ENCODE results near the gene AOPEP.

Gene AOPEP

GRCh38 chr9:94802793-94803192 lies 76.3 kb downstream of the AOPEP start:
- TF ChIP-seq PAX5 (IDR thresholded peaks at IDR 0.05; ENCODE audit: insufficient read depth, low read length, severe bottlenecking), result no peak
- TF ChIP-seq SPI1 (IDR thresholded peaks at IDR 0.05; ENCODE audit: low read depth, low read length), result peak; percentile 66
- FAIRE-seq, result peak; percentile 55
- DNase-seq (ENCODE audit: insufficient read length, low spot score), result peak; percentile 30

DNA sequence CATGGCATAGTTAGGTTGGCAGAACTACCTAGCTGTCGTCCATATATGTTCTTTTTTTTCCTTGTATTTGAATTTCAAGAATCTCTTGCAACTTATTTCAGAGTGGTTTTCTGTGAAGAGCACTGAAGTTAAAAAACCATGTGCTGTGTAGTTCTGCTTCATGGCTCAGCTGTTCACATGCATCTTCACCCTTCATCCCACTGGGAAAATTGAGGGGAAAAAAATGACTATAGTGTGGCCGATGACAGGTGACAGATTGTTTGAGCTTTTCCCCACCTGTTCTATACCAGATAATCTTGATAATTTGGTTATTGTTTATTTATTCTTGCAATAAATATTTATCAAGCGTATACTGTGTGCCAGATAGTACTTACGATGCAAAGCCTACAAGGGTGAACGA lies 77.8 kb downstream of the AOPEP start:
- DNase-seq (ENCODE audit: insufficient read length, low spot score) (no peak), FAIRE-seq (no peak)
- TF ChIP-seq POU2F2 (IDR thresholded peaks at IDR 0.05; ENCODE audit: low read depth, low read length), result no peak
- no peak for TF ChIP-seq POLR2A (IDR thresholded peaks at IDR 0.05; ENCODE audit: low read depth, low read length)
- TF ChIP-seq PAX5 (IDR thresholded peaks at IDR 0.05; ENCODE audit: insufficient read depth, low read length, severe bottlenecking), result no peak
- TF ChIP-seq TAF1 (IDR thresholded peaks at IDR 0.05; ENCODE audit: low read depth, low read length), result no peak
- TF ChIP-seq POLR2AphosphoS5 (IDR thresholded peaks at IDR 0.05; ENCODE audit: low read depth, low read length), result no peak
- no peak for TF ChIP-seq SPI1 (IDR thresholded peaks at IDR 0.05; ENCODE audit: low read depth, low read length)

DNA sequence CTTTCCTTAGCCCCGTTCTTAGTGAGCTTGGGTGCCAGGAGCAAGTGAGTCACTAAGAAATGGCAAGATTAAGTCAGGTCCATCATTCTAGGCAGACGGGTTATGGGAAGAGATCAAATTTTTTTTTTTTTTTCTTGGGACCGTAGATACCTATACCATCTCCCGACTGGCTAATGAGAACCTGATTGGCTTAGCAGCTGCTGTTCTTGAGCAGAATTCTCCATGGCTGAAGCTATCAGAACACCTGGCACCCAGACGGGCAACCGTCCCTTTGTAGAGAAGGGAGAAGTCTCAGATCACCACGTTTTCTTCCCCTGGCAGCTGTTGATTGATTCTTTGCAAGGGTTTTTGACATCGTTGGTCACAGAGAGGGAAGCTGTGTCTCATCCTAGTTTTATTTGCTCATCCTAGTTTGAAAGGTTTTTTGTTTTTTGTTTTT lies 78.6 kb downstream of the AOPEP start:
- TF ChIP-seq POU2F2 (IDR thresholded peaks at IDR 0.05; ENCODE audit: low read depth, low read length), result no peak
- no peak for TF ChIP-seq SPI1 (IDR thresholded peaks at IDR 0.05; ENCODE audit: low read depth, low read length)
- TF ChIP-seq TAF1 (IDR thresholded peaks at IDR 0.05; ENCODE audit: low read depth, low read length), result no peak
- TF ChIP-seq POLR2A (IDR thresholded peaks at IDR 0.05; ENCODE audit: low read depth, low read length), result no peak
- TF ChIP-seq PAX5 (IDR thresholded peaks at IDR 0.05; ENCODE audit: insufficient read depth, low read length, severe bottlenecking), result no peak
- TF ChIP-seq POLR2AphosphoS5 (IDR thresholded peaks at IDR 0.05; ENCODE audit: low read depth, low read length), result no peak
- FAIRE-seq, result no peak
- no peak for DNase-seq (ENCODE audit: insufficient read length, low spot score)

GRCh38 chr9:94805585-94805984 lies 79.1 kb downstream of the AOPEP start:
- peak; percentile 75 for FAIRE-seq
- no peak for TF ChIP-seq SPI1 (IDR thresholded peaks at IDR 0.05; ENCODE audit: low read depth, low read length)
- TF ChIP-seq POLR2AphosphoS5 (IDR thresholded peaks at IDR 0.05; ENCODE audit: low read depth, low read length), result no peak
- no peak for TF ChIP-seq POU2F2 (IDR thresholded peaks at IDR 0.05; ENCODE audit: low read depth, low read length)
- TF ChIP-seq PAX5 (IDR thresholded peaks at IDR 0.05; ENCODE audit: insufficient read depth, low read length, severe bottlenecking), result no peak
- no peak for TF ChIP-seq POLR2A (IDR thresholded peaks at IDR 0.05; ENCODE audit: low read depth, low read length)
- no peak for DNase-seq (ENCODE audit: insufficient read length, low spot score)

DNA sequence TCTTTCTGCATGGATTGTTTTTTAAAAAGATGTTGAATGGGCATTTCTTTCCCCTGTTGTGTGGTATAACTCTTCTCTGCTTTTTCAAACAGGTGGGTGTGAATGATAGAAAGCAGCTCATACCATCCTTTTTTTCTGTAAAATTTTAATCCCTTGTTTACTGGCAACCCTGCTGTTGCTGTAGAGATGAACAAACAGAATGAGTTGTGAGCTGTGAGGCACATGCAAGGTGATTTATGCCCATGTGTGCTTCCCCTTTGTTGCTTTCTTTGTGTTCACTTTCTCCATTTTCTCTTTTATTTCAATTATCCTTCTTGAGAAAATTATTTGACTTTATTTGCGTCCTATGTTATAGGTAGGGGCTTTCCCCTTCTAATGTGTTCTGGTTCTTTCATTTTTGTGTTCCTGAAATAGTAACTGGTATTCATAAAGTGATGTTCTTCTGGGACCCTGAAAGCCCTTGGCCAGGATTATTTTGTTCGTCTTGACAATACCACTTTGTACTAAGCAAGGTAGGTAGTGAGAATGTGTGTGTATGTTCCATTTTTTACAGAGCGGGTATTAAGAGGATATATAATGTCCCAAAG lies 79.9 kb downstream of the AOPEP start:
- no peak for DNase-seq (ENCODE audit: insufficient read length, low spot score)
- peak; percentile 64 for FAIRE-seq
- no peak for TF ChIP-seq TAF1 (IDR thresholded peaks at IDR 0.05; ENCODE audit: low read depth, low read length)
- no peak for TF ChIP-seq SPI1 (IDR thresholded peaks at IDR 0.05; ENCODE audit: low read depth, low read length)
- TF ChIP-seq POLR2A (IDR thresholded peaks at IDR 0.05; ENCODE audit: low read depth, low read length), result no peak
- no peak for TF ChIP-seq PAX5 (IDR thresholded peaks at IDR 0.05; ENCODE audit: insufficient read depth, low read length, severe bottlenecking)
- TF ChIP-seq POLR2AphosphoS5 (IDR thresholded peaks at IDR 0.05; ENCODE audit: low read depth, low read length), result no peak
- TF ChIP-seq POU2F2 (IDR thresholded peaks at IDR 0.05; ENCODE audit: low read depth, low read length), result no peak

DNA sequence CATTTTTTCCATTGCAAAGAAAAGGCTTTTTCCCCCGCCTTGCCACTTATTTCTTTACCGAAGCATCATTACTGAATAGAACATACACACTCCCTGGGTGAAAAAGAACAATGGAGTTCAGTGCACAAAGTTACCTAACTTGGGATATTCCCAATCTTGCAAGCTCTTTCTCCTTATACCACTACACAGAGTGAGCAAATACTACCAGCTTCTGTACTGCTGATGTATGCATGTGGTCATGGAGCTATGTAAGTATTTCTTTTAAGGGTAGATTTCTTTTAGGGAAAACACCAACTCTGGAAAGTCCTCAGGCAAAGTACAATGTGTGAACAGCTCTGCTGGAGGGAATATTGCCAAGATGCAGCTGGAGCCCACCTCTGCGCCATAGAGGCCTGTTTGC lies 81.1 kb downstream of the AOPEP start:
- FAIRE-seq (no peak), DNase-seq (ENCODE audit: insufficient read length, low spot score) (no peak)
- TF ChIP-seq POLR2A (IDR thresholded peaks at IDR 0.05; ENCODE audit: low read depth, low read length), result no peak
- no peak for TF ChIP-seq POU2F2 (IDR thresholded peaks at IDR 0.05; ENCODE audit: low read depth, low read length)
- TF ChIP-seq PAX5 (IDR thresholded peaks at IDR 0.05; ENCODE audit: insufficient read depth, low read length, severe bottlenecking), result no peak
- TF ChIP-seq POLR2AphosphoS5 (IDR thresholded peaks at IDR 0.05; ENCODE audit: low read depth, low read length), result no peak

- FAIRE-seq, result no peak
- TF ChIP-seq POLR2AphosphoS5 (IDR thresholded peaks at IDR 0.05; ENCODE audit: low read depth, low read length), result no peak
- TF ChIP-seq SPI1 (IDR thresholded peaks at IDR 0.05; ENCODE audit: low read depth, low read length), result no peak
- no peak for TF ChIP-seq TAF1 (IDR thresholded peaks at IDR 0.05; ENCODE audit: low read depth, low read length)
- TF ChIP-seq POU2F2 (IDR thresholded peaks at IDR 0.05; ENCODE audit: low read depth, low read length), result no peak
- TF ChIP-seq POLR2A (IDR thresholded peaks at IDR 0.05; ENCODE audit: low read depth, low read length), result no peak
- TF ChIP-seq PAX5 (IDR thresholded peaks at IDR 0.05; ENCODE audit: insufficient read depth, low read length, severe bottlenecking), result no peak
- DNase-seq (ENCODE audit: insufficient read length, low spot score), result no peak
These were observed 82.6 kb downstream of the AOPEP start for GRCh38 chr9:94808926-94809700.

DNA sequence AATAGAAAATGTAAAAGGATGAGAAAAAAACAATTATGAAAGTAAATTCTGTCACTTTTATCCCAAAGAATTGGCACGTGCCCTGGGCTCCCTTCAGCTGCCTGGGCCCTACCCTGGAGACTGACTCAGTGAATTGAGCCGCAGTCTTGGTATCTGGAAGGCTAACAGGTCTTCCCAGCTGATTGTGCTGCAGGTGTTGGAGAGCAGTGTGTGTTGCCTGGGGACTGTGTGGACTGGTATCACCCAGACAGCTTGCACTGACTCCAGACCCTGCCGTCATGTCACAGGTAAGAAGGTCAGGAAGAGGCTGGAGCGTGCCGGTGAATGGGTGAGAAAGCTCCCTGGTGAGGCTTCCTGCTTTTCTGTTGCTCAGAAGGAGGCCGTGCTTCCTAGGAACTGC lies 83.3 kb downstream of the AOPEP start:
- DNase-seq (ENCODE audit: insufficient read length, low spot score) (no peak), FAIRE-seq (no peak)
- no peak for TF ChIP-seq PAX5 (IDR thresholded peaks at IDR 0.05; ENCODE audit: insufficient read depth, low read length, severe bottlenecking)
- no peak for TF ChIP-seq POLR2AphosphoS5 (IDR thresholded peaks at IDR 0.05; ENCODE audit: low read depth, low read length)
- no peak for TF ChIP-seq POLR2A (IDR thresholded peaks at IDR 0.05; ENCODE audit: low read depth, low read length)
- TF ChIP-seq POU2F2 (IDR thresholded peaks at IDR 0.05; ENCODE audit: low read depth, low read length), result no peak
- TF ChIP-seq TAF1 (IDR thresholded peaks at IDR 0.05; ENCODE audit: low read depth, low read length), result no peak
- no peak for TF ChIP-seq SPI1 (IDR thresholded peaks at IDR 0.05; ENCODE audit: low read depth, low read length)

GRCh38 chr9:94811074-94811473 lies 84.6 kb downstream of the AOPEP start:
- no peak for TF ChIP-seq POLR2A (IDR thresholded peaks at IDR 0.05; ENCODE audit: low read depth, low read length)
- no peak for TF ChIP-seq PAX5 (IDR thresholded peaks at IDR 0.05; ENCODE audit: insufficient read depth, low read length, severe bottlenecking)
- TF ChIP-seq TAF1 (IDR thresholded peaks at IDR 0.05; ENCODE audit: low read depth, low read length), result no peak
- TF ChIP-seq SPI1 (IDR thresholded peaks at IDR 0.05; ENCODE audit: low read depth, low read length), result no peak
- no peak for TF ChIP-seq POU2F2 (IDR thresholded peaks at IDR 0.05; ENCODE audit: low read depth, low read length)
- TF ChIP-seq POLR2AphosphoS5 (IDR thresholded peaks at IDR 0.05; ENCODE audit: low read depth, low read length), result no peak
- no peak for DNase-seq (ENCODE audit: insufficient read length, low spot score)
- FAIRE-seq, result peak; percentile 48

Measured in GM12891 (cell line).